GM21390 (cell line): ENCODE data around the gene SAMM50.

Experiments used
- ATAC-seq: cut with Tn5 transposase; IDR thresholded peaks from one replicate; pipeline ENCODE4 v1.9.1; 2021; ENCODE audit not compliant: unreplicated experiment

SAMM50 gene

GRCh38 chr22:43976861-43977795 is 21.9 kb downstream of the SAMM50 start:
- no peak for ATAC-seq

- ATAC-seq: no peak
Measured at GRCh38 chr22:43978558-43978957, 23.3 kb downstream of the SAMM50 start.

DNA sequence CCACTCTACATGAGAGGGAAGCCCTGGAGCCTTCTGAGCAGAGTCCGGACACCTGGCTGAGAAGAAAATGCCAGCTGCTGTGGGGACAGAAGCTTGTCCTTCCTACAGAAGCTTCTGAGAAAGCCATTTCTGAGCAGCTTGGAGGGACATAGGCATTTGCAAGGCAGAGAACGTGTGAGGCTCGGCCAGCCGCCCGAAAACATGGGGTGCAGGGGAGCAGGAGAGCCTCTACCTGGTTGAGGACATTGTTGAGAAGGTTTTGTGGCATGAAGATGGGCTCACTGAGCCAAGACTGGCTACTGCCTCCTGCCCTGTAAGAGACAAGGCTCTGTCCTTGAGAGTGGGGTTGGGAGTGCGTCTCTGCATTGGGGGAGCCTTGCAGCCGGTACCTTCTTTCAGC is 25.3 kb downstream of the SAMM50 start:
- ATAC-seq: no peak

DNA sequence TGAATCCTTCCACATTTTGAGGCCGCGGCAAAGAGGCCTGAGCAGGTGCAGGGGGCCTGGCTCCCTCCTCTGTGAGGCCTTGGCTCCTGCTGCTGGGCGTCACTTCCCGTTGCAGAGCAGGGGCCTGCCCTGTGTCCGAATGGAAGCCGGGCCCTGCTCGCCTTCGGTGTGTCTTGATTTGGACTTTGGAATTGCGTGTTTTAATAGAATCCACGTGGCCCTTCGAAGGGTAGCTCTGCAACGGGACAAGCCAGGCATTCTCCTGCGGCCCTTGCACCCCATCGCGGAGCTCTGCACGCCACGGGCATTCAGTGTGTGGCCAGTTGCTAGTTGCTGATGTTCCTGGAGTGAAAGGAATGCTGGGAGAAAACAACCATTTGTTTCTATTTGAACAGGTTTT is 25.8 kb downstream of the SAMM50 start:
- no peak for ATAC-seq

GRCh38 chr22:43983808-43984207 is 28.6 kb downstream of the SAMM50 start:
- ATAC-seq: no peak

- no peak for ATAC-seq
Measured at GRCh38 chr22:43985532-43985931, 30.3 kb downstream of the SAMM50 start.

DNA sequence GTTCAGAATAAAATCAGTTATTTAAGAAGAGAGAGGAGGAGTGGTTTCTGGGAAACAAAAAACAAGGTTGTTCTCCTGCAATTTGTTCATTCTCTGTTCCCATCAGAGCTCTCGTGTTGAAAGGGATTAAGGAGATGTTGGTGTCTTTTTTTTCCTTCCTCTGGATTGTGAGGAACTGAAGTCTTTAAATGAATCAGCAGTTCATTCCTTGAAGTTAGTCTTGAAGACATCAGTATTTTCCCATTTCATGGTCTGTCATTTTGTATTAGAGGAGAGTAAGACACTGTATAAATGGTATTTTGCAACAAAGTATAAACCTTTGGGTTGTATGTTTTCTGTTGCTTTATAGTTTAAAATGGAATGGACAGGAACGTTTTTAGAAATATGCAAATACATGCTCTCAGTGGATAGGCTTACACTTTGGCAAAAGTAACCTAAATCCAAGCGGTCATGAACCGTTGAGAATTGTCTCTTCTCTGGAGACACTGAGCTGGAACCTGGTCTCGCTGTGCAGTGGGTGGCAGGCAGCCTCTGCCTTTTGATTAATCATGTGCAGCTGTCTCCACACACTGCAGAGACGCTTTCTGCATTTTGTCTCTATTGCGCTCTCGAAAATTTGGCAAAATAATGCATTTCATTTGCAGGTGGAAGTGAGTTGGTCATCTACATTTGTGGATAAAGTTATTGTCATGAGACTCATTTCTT is 33.0 kb downstream of the SAMM50 start:
- no peak for ATAC-seq

GRCh38 chr22:43988960-43989359 is 33.7 kb downstream of the SAMM50 start:
- ATAC-seq: no peak

GRCh38 chr22:43990044-43990443 is 34.8 kb downstream of the SAMM50 start:
- no peak for ATAC-seq

- ATAC-seq: no peak
Measured at GRCh38 chr22:43991316-43992020, 36.2 kb downstream of the SAMM50 start.

DNA sequence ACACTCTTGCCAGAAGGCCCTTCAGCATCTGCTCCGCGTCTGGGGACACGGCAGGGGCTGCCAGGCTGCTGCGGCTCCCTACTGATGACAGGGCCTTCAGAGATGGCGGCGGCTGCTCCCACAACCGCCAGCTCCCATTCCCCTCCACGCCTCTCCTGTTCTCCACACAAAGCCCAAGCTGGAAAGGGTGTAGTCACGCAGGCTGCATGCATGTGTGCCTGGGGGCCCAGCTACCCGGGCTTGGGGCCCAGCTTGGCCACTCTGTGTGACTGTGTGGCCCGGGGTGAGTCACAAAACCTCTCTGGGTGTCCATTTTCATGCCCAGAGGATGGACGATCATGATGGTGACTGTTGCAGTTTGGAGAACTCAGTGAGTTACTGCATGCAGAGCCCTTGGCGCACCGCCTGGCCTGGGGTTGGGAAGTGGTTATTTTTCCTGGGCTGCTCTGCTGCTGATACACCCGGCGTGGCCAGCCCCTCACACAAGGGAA is 37.1 kb downstream of the SAMM50 start:
- ATAC-seq: no peak

DNA sequence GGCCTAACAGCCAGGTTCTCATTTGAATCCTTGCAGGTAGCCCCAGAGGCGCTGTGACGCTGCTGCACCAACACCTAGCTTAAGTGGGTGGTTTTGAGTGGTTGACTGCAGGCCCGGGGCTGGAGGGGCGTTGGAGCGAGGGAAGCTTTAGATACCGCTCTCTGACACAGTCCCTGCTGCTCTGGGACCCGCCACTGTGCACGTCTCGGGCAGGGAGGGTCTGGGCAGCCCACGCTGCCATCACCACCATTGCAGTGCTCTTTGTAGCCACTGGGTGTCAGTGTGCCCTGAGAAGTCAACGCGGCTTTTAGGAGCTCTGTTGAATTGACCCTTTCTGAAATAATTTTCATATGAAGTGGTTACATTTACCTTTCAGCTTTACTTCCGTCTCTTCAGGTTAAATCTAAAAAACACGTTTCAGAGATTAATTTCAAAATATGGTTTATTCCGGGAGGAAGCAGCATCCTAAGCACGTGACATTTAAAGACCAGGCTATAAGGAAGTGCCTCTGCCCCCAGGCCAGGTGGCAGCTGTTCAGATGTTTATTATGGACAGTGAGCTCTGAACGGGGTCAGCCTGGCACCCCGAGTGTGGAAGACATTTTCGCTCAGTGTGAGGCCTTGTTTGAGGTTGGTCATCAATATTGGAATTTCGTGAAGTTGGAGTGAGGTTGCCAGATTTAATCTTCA is 38.0 kb downstream of the SAMM50 start:
- ATAC-seq: no peak

GRCh38 chr22:43994006-43994405 is 38.8 kb downstream of the SAMM50 start:
- no peak for ATAC-seq

GRCh38 chr22:43994416-43994815 is 39.2 kb downstream of the SAMM50 start:
- no peak for ATAC-seq

- no peak for ATAC-seq
Measured at GRCh38 chr22:43995057-43995685, 39.9 kb downstream of the SAMM50 start.

DNA sequence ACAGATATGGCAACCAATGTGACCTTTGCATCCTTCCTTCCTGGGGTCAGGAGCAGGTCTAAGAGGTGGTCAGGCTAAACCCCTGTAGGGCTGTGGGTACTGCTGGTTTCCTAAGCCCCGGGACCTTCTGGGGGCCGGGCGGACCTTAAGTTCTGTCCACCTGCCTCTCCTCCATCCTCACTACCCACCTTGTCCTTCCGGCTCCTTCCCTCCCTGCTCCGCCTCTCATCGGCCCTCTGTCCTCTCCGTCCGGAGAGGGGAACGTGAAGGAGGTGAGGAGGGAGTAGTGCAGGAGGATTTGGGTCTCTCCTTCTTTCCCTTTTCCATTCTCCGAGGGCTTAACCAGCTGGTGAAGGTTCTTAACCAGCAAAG is 40.5 kb downstream of the SAMM50 start:
- ATAC-seq: peak; percentile 20

GRCh38 chr22:43996170-43996980 is 41.1 kb downstream of the SAMM50 start:
- peak; percentile 51 for ATAC-seq

GRCh38 chr22:43996981-43997265 is 41.7 kb downstream of the SAMM50 start:
- ATAC-seq: no peak

- ATAC-seq: no peak
Measured at GRCh38 chr22:43998679-43999264, 43.5 kb downstream of the SAMM50 start.
